Ammon's horn (tissue), 1 donor: ENCODE results near the gene FCRL2.
"Not testable (repeated sequence)": the region's sequence is repeated elsewhere in the genome, so short reads cannot be mapped to it uniquely, and the experiment has no call there.

Source experiments
- DNase-seq: peaks from one replicate; pipeline ENCODE4 v3.0.0-alpha.2; 2016; ENCODE audit warnings: low spot score

FCRL2 gene

GRCh38 chr1:157751283-157751682, 25.6 kb downstream of the FCRL2 start:
- DNase-seq, result no peak

DNA sequence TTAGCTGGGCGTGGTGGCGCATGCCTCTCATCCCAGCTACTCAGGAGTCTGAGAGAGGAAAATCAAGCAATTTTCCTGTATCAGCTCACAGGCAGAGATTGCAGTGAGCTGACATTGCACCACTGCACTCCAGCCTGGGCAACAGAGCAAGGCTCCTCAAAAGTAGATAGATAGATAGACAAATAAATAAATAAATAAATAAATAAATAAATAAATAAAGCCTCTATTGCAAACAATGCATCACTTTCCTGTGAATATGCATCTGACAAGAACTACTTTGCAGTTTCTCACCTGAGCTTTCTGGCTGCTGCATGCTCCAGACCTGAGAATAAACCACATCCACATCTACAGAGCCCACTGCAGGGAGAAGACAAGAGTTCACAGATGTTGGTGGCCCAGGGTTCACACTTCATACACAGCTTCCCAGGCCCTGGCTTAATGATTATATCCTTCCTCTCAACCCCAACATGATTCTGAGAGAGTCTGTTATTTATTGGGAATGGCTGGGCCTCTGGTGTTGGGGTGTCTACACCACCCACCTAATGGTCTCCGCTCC, 28.6 kb downstream of the FCRL2 start:
- no peak for DNase-seq

- DNase-seq, result no peak
Measured at GRCh38 chr1:157739229-157739901, 37.6 kb downstream of the FCRL2 start.

DNA sequence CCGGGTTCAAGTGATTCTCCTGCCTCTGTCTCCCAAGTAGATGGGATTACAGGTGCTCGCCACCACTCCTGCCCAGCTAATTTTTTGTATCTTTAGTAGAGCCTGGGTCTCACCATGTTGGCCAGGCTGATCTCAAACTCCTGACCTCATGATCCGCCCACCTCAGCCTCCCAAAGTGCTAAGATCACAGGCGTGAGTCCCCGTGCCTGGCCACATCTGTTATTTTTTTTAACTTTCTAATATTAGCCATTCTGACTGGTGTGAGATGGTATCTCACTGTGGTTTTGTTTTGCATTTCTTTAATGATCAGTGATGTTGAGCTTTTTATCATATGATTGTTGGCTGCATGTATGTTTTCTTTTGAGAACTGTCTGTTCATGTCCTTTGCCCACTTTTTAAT, 40.9 kb downstream of the FCRL2 start:
- DNase-seq, result not testable (repeated sequence)

- peak; percentile 19 for DNase-seq
Measured at GRCh38 chr1:157734321-157734720, 42.6 kb downstream of the FCRL2 start.

DNA sequence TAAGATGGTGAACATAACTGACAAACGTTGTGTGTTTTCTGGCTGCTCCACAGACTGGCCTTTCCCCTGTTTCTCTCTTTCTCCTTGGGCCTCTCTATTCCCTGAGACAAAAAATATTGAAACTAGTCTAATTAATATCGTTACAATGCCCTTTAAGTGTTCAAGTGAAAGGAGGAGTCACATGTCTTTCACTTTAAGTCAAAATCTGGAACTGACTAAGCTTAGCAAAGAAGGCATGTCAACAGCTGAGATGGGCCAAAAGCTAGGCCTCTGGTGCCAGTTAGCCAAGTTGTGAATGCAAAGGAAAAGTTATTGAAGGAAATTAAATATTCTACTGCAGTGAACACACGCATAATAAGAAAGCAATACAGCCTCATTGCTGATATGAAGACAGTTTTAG, 44.2 kb downstream of the FCRL2 start:
- no peak for DNase-seq

- DNase-seq, result no peak
Measured at GRCh38 chr1:157725221-157725577, 51.7 kb downstream of the FCRL2 start.

DNA sequence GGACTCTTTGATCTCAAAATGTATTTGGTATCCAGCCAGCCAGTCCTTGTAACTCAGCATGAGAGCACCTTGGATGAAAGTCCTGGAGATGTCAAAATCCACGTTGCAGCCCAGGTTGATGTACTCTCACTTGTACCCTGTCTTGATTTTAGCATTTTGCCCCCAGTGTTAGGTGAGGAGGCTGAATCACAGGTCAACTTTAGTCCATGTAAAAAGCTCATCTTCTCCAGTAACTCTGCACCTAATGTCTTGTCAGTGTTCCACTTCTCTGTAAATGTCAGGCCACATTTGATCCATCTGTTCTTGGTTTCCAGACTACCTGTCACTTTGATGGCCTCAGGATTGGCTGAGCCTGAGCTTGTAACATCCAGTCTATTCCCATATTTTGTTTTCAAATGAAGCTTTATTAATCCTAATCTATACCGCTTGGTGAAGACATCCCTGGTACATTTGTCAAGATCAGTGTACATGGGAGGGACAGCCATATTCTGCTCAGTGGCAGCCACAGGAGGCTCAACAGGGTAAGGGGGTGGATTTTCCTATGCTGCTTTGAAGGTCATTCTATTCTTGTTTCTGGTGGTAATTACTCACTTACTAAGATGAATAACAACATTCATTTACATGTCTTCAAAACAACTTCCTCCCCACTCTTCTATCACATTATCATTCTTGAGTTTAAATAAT, 52.3 kb downstream of the FCRL2 start:
- DNase-seq, result no peak

DNA sequence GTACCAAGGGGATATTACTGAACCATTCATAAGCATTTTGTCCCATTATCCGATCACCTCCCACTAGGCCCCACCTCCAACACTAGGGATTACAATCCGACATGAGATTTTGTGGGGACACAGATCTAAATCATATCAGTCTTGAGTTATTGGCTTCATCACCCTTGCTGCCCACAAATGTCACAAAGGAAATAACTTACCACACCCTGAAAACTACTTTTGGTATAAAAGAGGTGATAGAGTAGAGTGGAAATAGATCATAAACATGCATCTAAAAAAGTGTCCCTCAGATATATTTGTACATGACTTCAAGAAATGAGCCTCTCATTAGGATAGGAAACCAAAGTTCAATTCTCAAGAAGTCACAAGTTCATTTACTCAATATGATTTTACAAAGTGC, 53.8 kb downstream of the FCRL2 start:
- no peak for DNase-seq

- no peak for DNase-seq
Measured at GRCh38 chr1:157721985-157722384, 54.9 kb downstream of the FCRL2 start.

- no peak for DNase-seq
Measured at GRCh38 chr1:157715736-157716135, 61.2 kb downstream of the FCRL2 start.

- DNase-seq, result no peak
Measured at GRCh38 chr1:157711802-157712201, 65.1 kb downstream of the FCRL2 start.

DNA sequence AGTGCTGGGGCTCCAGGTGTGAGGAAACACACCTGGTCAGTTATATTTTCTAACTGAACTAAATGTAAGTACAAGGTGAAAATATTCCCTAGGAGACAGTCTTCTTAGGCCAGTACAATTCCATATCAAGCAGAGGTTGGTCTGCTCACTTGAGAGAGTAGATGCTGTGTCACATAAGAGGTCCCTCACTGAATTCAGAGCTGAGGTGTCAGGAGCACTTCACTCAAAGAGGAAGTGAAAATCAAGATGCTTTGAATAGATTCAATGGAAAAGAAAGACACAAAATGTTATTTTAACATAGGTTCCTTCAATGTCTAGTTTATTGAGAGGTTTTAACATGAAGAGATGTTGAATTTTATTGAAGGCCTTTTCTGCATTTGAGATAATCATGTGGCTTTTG, 72.1 kb downstream of the FCRL2 start:
- DNase-seq, result no peak

DNA sequence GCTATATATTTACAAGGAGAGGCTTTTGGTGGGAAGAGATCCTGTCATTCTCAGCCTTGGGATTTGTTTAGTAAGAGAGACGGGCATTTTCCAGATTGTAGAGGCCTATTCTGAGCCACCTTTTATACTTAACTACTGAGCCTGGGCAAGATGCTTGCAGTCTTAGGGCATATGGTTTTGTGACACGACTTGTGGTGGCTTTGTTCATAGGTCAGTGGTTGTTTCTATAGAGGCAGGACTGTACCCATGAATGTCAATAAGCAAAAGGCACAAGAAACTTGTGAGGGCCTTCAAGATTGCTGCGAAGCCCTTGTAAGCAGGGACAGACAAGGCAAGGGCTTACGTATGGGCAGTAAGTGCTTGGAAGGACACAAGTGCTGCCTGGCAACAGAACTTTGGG, 73.0 kb downstream of the FCRL2 start:
- DNase-seq, result no peak

DNA sequence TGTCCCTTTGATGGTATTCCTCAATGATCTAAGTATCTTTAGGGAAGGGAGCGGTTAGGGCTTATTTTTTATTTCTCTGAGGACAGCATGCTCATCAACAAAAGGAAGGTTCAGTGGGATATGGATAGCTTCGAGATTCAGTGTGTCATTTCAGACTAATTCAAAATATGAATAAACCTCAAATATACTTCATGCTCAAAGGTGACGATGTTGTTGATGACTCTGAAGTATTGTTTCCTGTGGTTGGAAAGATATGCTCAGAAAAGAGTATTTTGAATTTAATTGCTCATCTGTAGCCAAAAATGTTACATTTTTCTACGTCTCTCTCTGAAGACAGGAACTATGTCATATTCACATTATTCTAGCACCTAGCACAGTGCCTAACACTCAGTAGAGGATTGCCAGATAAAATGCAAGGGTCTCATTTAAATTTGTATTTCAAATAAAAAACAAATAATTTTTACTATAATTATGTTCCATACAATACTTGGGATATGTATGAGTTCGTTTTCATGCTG, 74.6 kb downstream of the FCRL2 start:
- DNase-seq, result no peak

- DNase-seq, result no peak
Measured at GRCh38 chr1:157700732-157701131, 76.2 kb downstream of the FCRL2 start, which contains the start of gene FCRL3. FCRL3 (minus strand) TSS chr1:157700769; CDS start chr1:157700489, 280 bp downstream.

DNA sequence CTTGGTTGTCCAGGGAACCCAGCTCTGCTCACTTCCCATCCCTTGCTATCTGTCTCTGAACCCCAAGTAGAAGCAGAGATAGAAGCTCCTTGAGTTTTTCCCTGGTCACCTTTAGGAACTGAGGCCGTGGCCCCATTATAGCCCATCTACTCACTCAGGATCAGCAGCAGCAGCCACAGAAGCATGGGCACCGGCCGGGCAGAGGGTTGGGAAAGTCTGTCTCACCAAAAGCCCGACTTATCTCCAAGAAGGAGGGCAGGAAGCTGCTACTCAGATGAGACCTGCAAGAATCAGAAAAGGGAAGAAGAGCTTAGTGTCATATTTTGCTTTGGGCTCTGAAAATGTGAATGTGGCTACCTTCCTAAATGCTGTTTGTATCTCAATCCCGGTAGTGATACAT, 76.6 kb downstream of the FCRL2 start:
- DNase-seq, result no peak

GRCh38 chr1:157697781-157698569, 79.0 kb downstream of the FCRL2 start:
- no peak for DNase-seq

- no peak for DNase-seq
Measured at GRCh38 chr1:157696966-157697628, 79.8 kb downstream of the FCRL2 start.
